ENCODE data around the gene STPG2.

DNA sequence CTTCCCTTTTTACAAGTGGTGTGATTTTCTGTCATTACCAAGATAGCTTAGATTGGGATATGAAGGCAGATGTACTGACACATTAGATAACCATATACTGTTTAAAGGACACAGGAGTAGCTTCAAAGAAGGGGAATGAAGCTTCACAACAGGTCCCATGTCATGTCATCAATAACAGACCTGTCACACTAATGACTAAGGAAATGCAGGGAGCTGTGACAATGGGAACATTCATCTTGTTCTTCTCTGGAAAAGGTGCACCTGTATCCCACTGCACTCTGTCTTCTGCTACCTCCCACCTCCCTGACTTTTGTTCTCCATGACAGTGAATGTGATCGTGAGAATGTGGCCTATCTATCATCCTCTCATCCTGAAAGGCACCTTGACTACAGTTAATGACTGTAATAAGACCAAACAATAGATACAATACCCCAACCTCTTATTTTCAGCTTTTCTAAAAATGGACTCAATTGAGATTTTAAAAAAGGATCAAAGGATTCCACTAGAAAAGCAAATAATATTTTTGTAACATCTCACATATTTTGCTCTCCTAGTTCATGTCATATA lies 472.5 kb downstream of the STPG2 start:
- TF ChIP-seq, protein P1, sequence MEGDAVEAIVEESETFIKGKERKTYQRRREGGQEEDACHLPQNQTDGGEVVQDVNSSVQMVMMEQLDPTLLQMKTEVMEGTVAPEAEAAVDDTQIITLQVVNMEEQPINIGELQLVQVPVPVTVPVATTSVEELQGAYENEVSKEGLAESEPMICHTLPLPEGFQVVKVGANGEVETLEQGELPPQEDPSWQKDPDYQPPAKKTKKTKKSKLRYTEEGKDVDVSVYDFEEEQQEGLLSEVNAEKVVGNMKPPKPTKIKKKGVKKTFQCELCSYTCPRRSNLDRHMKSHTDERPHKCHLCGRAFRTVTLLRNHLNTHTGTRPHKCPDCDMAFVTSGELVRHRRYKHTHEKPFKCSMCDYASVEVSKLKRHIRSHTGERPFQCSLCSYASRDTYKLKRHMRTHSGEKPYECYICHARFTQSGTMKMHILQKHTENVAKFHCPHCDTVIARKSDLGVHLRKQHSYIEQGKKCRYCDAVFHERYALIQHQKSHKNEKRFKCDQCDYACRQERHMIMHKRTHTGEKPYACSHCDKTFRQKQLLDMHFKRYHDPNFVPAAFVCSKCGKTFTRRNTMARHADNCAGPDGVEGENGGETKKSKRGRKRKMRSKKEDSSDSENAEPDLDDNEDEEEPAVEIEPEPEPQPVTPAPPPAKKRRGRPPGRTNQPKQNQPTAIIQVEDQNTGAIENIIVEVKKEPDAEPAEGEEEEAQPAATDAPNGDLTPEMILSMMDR (IDR thresholded peaks at IDR 0.05), result no peak
- TF ChIP-seq POLR2AphosphoS5 (IDR thresholded peaks at IDR 0.05) (no peak), POLR2A (IDR thresholded peaks at IDR 0.05) (no peak)

Data from prostate gland (tissue), 2 donors.